OCI-LY3 (cell line): Measurements from ENCODE around the gene TRANK1.
"Not testable (repeated sequence)": the region's sequence is repeated elsewhere in the genome, so short reads cannot be mapped to it uniquely, and the experiment has no call there.

Experiments used
- H2AFZ ChIP-seq: fragments of 200-600, 300-600 bp; shearing (Covaris generic); 2 replicates; pipeline ENCODE4 v1.6.0; 2014; ENCODE audit warnings: antibody characterized with exemption, low read depth, low read length
- H3K27ac ChIP-seq: fragments of 200-600, 300-600 bp; sonication (generic); 2 replicates; pipeline ENCODE4 v1.5.1; 2014; ENCODE audit warnings: mild to moderate bottlenecking, low read length, moderate library complexity, mixed read lengths
- H3K27me3 ChIP-seq: fragments of 200-600, 300-600 bp; sonication (generic); 2 replicates; pipeline ENCODE4 v1.6.1; 2014; ENCODE audit warnings: low read depth, low read length, mixed read lengths
- H3K36me3 ChIP-seq: fragments of 200-600, 300-600 bp; sonication (generic); replicated peaks from 2 replicates; pipeline ENCODE3; 2014; ENCODE audit warnings: low read depth, low read length, mixed read lengths
- H3K4me1 ChIP-seq: fragments of 300-600, 200-600 bp; sonication (generic); 2 replicates; pipeline ENCODE4 v1.6.1; 2014; ENCODE audit warnings: low read length, mixed read lengths
- H3K4me2 ChIP-seq: fragments of 200-600, 300-600 bp; sonication (generic); 2 replicates; pipeline ENCODE4 v1.6.1; 2014; ENCODE audit warnings: low read length, mixed read lengths
- H3K4me3 ChIP-seq: fragments of 300-600, 200-600 bp; sonication (generic); 2 replicates; pipeline ENCODE4 v1.5.1; 2014; ENCODE audit warnings: antibody characterized with exemption, mild to moderate bottlenecking, low read length, moderate library complexity
- H3K79me2 ChIP-seq: fragments of 300-600, 200-600 bp; shearing (Covaris generic); 2 replicates; pipeline ENCODE4 v1.6.1; 2014; ENCODE audit warnings: mild to moderate bottlenecking, low read length, mixed read lengths
- H3K9ac ChIP-seq: fragments of 300-600, 200-600 bp; shearing (Covaris generic); 2 replicates; pipeline ENCODE4 v1.6.0; 2014; ENCODE audit warnings: mild to moderate bottlenecking, low read length, moderate library complexity
- H3K9me3 ChIP-seq: fragments of 200-600, 300-600 bp; shearing (Covaris generic); 2 replicates; pipeline ENCODE4 v1.6.1; 2014; ENCODE audit warnings: low read length, mixed read lengths; ENCODE audit not compliant: insufficient read depth
- H4K20me1 ChIP-seq: fragments of 200-600, 300-600 bp; sonication (generic); 2 replicates; pipeline ENCODE4 v1.6.1; 2016; ENCODE audit warnings: low read length, mixed read lengths; ENCODE audit not compliant: insufficient read depth
- EZH2phosphoT487 ChIP-seq: fragments of 200-600 bp; shearing (Covaris generic); IDR thresholded peaks from 2 replicates; pipeline ENCODE4 v1.6.1; 2018; ENCODE audit warnings: antibody characterized with exemption, mixed run types, low read depth
- TF ChIP-seq, protein P1 (sequence below): fragments of 200-600, 300-600 bp; sonication (generic); IDR thresholded peaks from 2 replicates; pipeline ENCODE4 v1.5.1; 2014; ENCODE audit warnings: antibody characterized with exemption, low read length, low read depth

TRANK1 gene

DNA sequence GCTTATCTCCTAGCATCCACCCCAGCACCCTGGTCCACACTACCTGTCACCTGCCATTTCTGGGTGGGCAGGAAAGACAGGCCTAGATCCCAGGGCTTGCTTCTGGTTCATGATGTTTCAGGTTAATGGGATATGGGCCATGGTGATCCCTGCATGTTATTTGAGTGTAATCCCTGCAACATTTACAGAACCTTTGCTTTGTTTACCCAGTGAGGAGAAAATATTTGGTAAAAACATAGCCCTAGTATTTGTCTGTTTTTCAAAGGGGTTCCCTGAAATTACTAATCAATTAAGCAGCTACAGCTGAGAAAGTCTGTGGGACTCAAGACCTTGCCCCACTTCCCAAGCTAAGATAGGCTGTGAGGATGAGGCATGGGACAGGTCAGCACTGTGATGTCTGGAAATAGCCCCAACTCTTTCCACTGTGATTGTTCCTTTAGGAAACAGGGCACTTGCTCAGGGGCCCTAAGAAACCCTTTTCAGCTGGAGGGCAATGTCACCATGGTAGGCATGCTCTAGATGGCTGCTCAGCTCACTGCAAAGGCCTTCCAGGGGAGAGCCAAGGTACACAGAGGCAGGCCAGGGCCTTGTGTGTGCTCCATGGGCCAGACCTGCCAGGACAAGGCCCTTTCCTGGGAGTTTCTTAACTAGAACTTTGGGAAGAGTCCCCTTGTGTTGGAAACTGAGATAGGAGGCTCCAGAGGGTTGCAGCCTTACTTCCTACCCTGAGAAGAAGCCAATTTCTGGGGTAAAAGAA is 11.1 kb downstream of the TRANK1 start:
- Histone ChIP-seq H4K20me1 (no peaks in the 10 kb centered on the region), H3K4me1 (peaks cover 8% of the 10 kb centered on the region; the same call in 1 of the 2 replicates), H3K27me3 (no peaks in the 10 kb centered on the region), H3K9ac (no peak overlapping the region), H3K4me3 (no peak overlapping the region), H2AFZ (no peak overlapping the region), H3K9me3 (no peaks in the 10 kb centered on the region), H3K27ac (no peak overlapping the region), H3K79me2 (no peaks in the 10 kb centered on the region), H3K4me2 (no peak overlapping the region), H3K36me3 (peaks cover 9% of the 10 kb centered on the region)
- TF ChIP-seq EZH2phosphoT487, result no peak
- TF ChIP-seq, protein P1, sequence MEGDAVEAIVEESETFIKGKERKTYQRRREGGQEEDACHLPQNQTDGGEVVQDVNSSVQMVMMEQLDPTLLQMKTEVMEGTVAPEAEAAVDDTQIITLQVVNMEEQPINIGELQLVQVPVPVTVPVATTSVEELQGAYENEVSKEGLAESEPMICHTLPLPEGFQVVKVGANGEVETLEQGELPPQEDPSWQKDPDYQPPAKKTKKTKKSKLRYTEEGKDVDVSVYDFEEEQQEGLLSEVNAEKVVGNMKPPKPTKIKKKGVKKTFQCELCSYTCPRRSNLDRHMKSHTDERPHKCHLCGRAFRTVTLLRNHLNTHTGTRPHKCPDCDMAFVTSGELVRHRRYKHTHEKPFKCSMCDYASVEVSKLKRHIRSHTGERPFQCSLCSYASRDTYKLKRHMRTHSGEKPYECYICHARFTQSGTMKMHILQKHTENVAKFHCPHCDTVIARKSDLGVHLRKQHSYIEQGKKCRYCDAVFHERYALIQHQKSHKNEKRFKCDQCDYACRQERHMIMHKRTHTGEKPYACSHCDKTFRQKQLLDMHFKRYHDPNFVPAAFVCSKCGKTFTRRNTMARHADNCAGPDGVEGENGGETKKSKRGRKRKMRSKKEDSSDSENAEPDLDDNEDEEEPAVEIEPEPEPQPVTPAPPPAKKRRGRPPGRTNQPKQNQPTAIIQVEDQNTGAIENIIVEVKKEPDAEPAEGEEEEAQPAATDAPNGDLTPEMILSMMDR, result no peak

DNA sequence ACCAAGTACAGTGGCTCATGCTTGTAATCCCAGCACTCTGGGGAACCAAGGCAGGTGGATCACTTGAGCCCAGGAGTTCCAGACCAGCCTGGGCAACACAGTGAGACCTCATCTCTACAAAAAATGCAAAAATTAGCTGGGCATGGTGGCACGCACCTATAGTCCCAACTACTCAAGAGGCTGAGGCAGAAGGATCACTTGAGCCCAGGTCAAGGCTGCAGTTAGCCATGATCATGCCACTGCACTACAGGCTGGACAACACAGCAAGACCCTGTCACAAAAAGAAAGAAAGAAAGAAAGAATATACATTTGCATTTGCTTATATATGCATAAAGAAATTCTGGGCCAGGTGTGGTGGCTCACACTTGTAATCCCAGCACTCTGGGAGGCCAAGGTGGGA is 13.4 kb downstream of the TRANK1 start:
- H4K20me1 ChIP-seq, H3K36me3 ChIP-seq, H3K27me3 ChIP-seq, H3K9ac ChIP-seq, H3K79me2 ChIP-seq, H2AFZ ChIP-seq, H3K27ac ChIP-seq, H3K4me1 ChIP-seq, H3K4me3 ChIP-seq, H3K9me3 ChIP-seq, H3K4me2 ChIP-seq: not testable (repeated sequence)

GRCh38 chr3:36928220-36928619 is 16.6 kb downstream of the TRANK1 start:
- Histone ChIP-seq H3K4me2 (no peak overlapping the region), H2AFZ (no peak overlapping the region), H3K27me3 (no peaks in the 10 kb centered on the region), H3K4me3 (no peak overlapping the region), H3K79me2 (no peaks in the 10 kb centered on the region), H3K27ac (no peak overlapping the region), H3K4me1 (peaks cover 16% of the 10 kb centered on the region), H3K9ac (no peak overlapping the region), H4K20me1 (no peaks in the 10 kb centered on the region), H3K36me3 (peaks cover 2% of the 10 kb centered on the region), H3K9me3 (no peaks in the 10 kb centered on the region)
- TF ChIP-seq EZH2phosphoT487, result no peak
- TF ChIP-seq, protein P1, result no peak

GRCh38 chr3:36926292-36926897 is 18.5 kb downstream of the TRANK1 start:
- Histone ChIP-seq H3K4me1 (peaks cover 9% of the 10 kb centered on the region), H3K27me3 (no peaks in the 10 kb centered on the region), H2AFZ (no peak overlapping the region), H3K4me3 (no peak overlapping the region), H3K79me2 (no peaks in the 10 kb centered on the region), H3K9ac (no peak overlapping the region), H3K4me2 (no peak overlapping the region), H3K27ac (no peak overlapping the region), H3K36me3 (peaks cover 7% of the 10 kb centered on the region), H4K20me1 (no peaks in the 10 kb centered on the region), H3K9me3 (peaks cover 4% of the 10 kb centered on the region)
- TF ChIP-seq, protein P1, result no peak
- TF ChIP-seq EZH2phosphoT487, result no peak
